ENCODE data around the gene CNN1. TPM values are rescaled to one million over a fixed set of nuclear protein-coding genes. Genes with fewer than 3 reads are reported as not detected.

The CNN1 gene
- polyA plus RNA-seq, 1 of the 3 experiments (the other 2 are of a cell fraction): 4.6 TPM

DNA sequence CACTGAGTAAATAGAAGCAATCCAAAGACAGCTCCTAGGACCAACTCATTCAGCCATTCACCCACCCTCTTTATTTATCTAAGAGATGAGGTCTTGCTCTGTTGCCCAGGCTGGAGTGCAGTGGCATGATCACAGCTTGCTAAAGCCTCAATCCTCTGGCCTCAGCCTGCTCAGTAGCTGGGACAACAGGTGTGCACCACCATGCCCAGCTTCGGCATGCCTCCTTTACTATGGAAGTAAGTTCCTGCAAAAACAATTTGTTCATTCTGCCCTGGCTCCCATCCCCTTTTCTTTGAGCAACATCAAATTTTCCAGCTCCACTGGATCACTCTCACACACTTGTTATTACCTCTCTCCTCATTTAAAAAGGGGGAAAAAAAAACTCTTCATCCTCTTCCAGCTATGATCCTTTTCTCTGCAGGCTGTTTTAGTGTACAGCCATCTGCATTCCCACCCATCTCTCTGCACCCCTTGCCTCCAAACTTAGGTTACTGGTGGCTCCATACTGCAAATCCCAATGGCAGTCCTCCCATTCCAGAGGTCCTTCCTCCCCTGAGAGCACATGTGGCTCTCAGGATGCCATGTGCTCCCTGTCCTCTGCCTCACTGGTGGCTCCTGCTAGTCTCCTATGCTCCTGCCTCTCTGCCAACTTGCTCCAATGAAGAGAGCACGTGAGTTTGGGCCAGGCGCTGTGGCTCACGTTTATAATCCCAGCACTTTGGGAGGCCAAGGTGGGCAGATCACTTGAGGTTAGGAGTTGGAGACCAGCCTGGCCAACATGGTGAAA is 18.2 kb downstream of the CNN1 start:
- Histone ChIP-seq H3F3A (replicated peaks; ENCODE audit: insufficient read depth) (no peaks in the 10 kb centered on the region), H3K4me3 (ENCODE audit: low read depth in 2 of 2, low read length in 1 of 2) (no peak overlapping the region), H3K4me1 (ENCODE audit: control insufficient read depth in 1 of 2, insufficient read depth in 2 of 2, low read depth in 1 of 2, low read length in 1 of 2) (peaks cover 5 to 7% of the 10 kb centered on the region in 2 experiments; a peak in 1 of 4 replicates), H3K9ac (no peak overlapping the region), H3K79me2 (ENCODE audit: insufficient read depth) (peaks cover 48% of the 10 kb centered on the region), H3K9me3 (no peaks in the 10 kb centered on the region), H4K20me1 (ENCODE audit: insufficient read depth) (peaks cover 24% of the 10 kb centered on the region), H2AFZ (ENCODE audit: low read depth) (no peak overlapping the region), H3K9me2 (no peaks in the 10 kb centered on the region), H3K27me3 (ENCODE audit: insufficient read depth) (no peaks in the 10 kb centered on the region), H3K36me3 (replicated peaks in 1 of 2; ENCODE audit: control insufficient read depth in 1 of 2, insufficient read depth in 2 of 2, low read length in 1 of 2) (peaks cover 3 to 21% of the 10 kb centered on the region in 2 experiments), H3K27ac (ENCODE audit: low read depth in 2 of 2, low read length in 1 of 2) (no peak overlapping the region), H3K4me2 (no peak overlapping the region)
- POLR2A ChIA-PET: no interaction called here
- TF ChIP-seq, protein P1, sequence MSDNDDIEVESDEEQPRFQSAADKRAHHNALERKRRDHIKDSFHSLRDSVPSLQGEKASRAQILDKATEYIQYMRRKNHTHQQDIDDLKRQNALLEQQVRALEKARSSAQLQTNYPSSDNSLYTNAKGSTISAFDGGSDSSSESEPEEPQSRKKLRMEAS (IDR thresholded peaks at IDR 0.05; ENCODE audit: low read depth): no peak
- TF ChIP-seq GATA2 (CRISPR knock-in tag; IDR thresholded peaks at IDR 0.05): no peak
- no peak for TF ChIP-seq FOXJ3 (CRISPR knock-in tag; IDR thresholded peaks at IDR 0.05)
- TF ChIP-seq, protein P2, sequence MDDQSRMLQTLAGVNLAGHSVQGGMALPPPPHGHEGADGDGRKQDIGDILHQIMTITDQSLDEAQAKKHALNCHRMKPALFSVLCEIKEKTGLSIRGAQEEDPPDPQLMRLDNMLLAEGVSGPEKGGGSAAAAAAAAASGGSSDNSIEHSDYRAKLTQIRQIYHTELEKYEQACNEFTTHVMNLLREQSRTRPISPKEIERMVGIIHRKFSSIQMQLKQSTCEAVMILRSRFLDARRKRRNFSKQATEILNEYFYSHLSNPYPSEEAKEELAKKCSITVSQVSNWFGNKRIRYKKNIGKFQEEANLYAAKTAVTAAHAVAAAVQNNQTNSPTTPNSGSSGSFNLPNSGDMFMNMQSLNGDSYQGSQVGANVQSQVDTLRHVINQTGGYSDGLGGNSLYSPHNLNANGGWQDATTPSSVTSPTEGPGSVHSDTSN (IDR thresholded peaks at IDR 0.05): no peak
- no peak for TF ChIP-seq RFX5 (IDR thresholded peaks at IDR 0.05; ENCODE audit: low read length)
- 94% methylated on average over 3 of the region's 4 CpGs for WGBS (ENCODE audit: low lambda C conversion rate)
- no peak for DNase-seq
- CTCF ChIA-PET: interaction anchor here (1.2 to 1.3 kb wide), 2 partner anchors 21 to 32 kb away, joined by 3 to 4 read pairs; no protein-coding TSS in a partner anchor

DNA sequence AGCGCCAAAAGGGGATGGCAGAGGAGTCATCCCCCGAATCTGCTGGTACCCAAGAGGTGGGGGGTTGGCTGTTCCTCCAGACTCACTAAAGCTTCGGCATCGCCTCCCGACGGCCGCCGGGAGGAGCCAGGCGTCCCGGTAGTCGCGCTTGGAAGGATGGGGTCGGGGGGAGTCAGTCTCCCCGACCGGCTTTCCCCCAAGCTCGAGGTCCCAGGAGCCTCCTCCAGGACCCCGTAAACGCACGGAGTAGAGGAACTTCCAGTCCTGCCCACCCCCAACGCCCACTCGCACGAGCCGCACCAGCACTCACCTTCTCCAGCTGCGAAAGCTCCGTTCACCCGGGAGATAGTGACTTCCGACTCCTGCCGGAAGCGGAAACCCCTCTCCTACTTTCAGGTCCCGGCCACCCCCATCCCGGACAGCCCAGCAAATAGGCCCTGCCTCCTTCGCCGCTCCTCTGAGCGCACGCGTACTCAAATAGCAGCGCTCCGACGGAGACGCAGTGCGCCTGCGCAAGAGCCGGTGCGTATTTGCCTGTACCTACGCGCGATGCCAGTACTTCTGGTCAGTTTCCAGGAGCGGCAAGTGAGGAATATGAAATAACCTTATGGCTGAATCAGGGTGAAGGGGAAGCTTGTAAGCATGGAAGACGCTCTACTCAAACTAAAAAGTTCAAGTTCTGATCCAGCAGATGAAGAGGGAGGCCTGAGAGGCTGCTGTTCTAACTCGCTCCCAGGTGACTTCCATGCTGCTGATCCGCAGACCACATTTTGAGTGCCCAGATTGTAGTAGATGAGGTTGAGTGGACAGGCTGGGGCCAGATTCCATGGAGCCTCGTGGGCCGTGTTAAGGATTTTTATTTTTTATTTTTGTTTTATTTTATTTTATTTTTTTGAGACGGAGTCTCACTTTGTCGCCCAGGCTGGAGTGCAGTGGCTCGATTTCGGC is 20.5 kb downstream of the CNN1 start, which contains the start of gene ELOF1:
TSS of gene ELOF1 (minus strand) at position 350 of the 948 bp plus-strand sequence. CDS start 4,883 bp downstream, outside the sequence.
- WGBS (ENCODE audit: low lambda C conversion rate): 4% methylated on average over 47 of the region's 57 CpGs
- peaks cover 47% of the 10 kb centered on the region for H3K79me2 ChIP-seq (ENCODE audit: insufficient read depth)
- peak within 1 kb of the TSS; percentile 75 for H3K9ac ChIP-seq
- peaks cover 5 to 7% of the 10 kb centered on the region in 2 experiments; a peak in 1 of 4 replicates for H3K4me1 ChIP-seq (ENCODE audit: control insufficient read depth in 1 of 2, insufficient read depth in 2 of 2, low read depth in 1 of 2, low read length in 1 of 2)
- peak; percentile 98 for DNase-seq
- H3K36me3 ChIP-seq (replicated peaks in 1 of 2; ENCODE audit: control insufficient read depth in 1 of 2, insufficient read depth in 2 of 2, low read length in 1 of 2): peaks cover 3% of the 10 kb centered on the region in 2 experiments
- H3K27me3 ChIP-seq (ENCODE audit: insufficient read depth): no peaks in the 10 kb centered on the region
- no peaks in the 10 kb centered on the region for H3K9me3 ChIP-seq
- ChIA-PET CTCF (interaction anchor here (0.7 to 3.8 kb wide), 12 partner anchors 9 to 523 kb away, joined by 3 to 22 read pairs (median 4); partner anchors contain the start of gene ECSIT), POLR2A (interaction anchor here (0.8 to 2.0 kb wide), 5 partner anchors 19 to 54 kb away, joined by 3 to 8 read pairs (median 5); partner anchors contain the start of genes ECSIT and ZNF653)
- H2AFZ ChIP-seq (ENCODE audit: low read depth): peak within 1 kb of the TSS; percentile 90
- H3F3A ChIP-seq (replicated peaks; ENCODE audit: insufficient read depth): peaks cover 2% of the 10 kb centered on the region
- H4K20me1 ChIP-seq (ENCODE audit: insufficient read depth): peaks cover 24% of the 10 kb centered on the region
- peak within 1 kb of the TSS; percentile 82 for H3K4me2 ChIP-seq
- peak within 1 kb of the TSS; percentile 46 to 68 for H3K27ac ChIP-seq (ENCODE audit: low read depth in 2 of 2, low read length in 1 of 2)
- H3K9me2 ChIP-seq: no peaks in the 10 kb centered on the region
- peak within 1 kb of the TSS; percentile 64 to 96 for H3K4me3 ChIP-seq (ENCODE audit: low read depth in 2 of 2, low read length in 1 of 2)
- no peak; the same call in 1 of the 2 replicates for TF ChIP-seq RCOR1 (IDR thresholded peaks at IDR 0.05; ENCODE audit: low read length)
- no peak for TF ChIP-seq RFX5 (IDR thresholded peaks at IDR 0.05; ENCODE audit: low read length)
- no peak for TF ChIP-seq YY1 (IDR thresholded peaks at IDR 0.05; ENCODE audit: low read depth)
- peak; percentile 65; the same call in 1 of the 2 replicates for TF ChIP-seq TAF1 (IDR thresholded peaks at IDR 0.05; ENCODE audit: borderline replicate concordance, low read depth, low read length)
- TF ChIP-seq, protein P3, sequence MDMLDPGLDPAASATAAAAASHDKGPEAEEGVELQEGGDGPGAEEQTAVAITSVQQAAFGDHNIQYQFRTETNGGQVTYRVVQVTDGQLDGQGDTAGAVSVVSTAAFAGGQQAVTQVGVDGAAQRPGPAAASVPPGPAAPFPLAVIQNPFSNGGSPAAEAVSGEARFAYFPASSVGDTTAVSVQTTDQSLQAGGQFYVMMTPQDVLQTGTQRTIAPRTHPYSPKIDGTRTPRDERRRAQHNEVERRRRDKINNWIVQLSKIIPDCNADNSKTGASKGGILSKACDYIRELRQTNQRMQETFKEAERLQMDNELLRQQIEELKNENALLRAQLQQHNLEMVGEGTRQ (IDR thresholded peaks at IDR 0.05; ENCODE audit: borderline replicate concordance, low read depth, low read length): no peak
- TF ChIP-seq MXI1 (IDR thresholded peaks at IDR 0.05; ENCODE audit: low read depth, low read length): peak; percentile 85
- TF ChIP-seq NRF1 (IDR thresholded peaks at IDR 0.05; ENCODE audit: low read depth, low read length): peak; percentile 98
- TF ChIP-seq, protein P4, sequence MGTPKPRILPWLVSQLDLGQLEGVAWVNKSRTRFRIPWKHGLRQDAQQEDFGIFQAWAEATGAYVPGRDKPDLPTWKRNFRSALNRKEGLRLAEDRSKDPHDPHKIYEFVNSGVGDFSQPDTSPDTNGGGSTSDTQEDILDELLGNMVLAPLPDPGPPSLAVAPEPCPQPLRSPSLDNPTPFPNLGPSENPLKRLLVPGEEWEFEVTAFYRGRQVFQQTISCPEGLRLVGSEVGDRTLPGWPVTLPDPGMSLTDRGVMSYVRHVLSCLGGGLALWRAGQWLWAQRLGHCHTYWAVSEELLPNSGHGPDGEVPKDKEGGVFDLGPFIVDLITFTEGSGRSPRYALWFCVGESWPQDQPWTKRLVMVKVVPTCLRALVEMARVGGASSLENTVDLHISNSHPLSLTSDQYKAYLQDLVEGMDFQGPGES (IDR thresholded peaks at IDR 0.05; ENCODE audit: low read depth, low read length): no peak
- TF ChIP-seq, protein P2 (IDR thresholded peaks at IDR 0.05): no peak
- peak; percentile 54 for TF ChIP-seq CHD2 (IDR thresholded peaks at IDR 0.05; ENCODE audit: low read length, partially characterized antibody)
- TF ChIP-seq, protein P5, sequence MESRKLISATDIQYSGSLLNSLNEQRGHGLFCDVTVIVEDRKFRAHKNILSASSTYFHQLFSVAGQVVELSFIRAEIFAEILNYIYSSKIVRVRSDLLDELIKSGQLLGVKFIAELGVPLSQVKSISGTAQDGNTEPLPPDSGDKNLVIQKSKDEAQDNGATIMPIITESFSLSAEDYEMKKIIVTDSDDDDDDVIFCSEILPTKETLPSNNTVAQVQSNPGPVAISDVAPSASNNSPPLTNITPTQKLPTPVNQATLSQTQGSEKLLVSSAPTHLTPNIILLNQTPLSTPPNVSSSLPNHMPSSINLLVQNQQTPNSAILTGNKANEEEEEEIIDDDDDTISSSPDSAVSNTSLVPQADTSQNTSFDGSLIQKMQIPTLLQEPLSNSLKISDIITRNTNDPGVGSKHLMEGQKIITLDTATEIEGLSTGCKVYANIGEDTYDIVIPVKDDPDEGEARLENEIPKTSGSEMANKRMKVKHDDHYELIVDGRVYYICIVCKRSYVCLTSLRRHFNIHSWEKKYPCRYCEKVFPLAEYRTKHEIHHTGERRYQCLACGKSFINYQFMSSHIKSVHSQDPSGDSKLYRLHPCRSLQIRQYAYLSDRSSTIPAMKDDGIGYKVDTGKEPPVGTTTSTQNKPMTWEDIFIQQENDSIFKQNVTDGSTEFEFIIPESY (IDR thresholded peaks at IDR 0.05; ENCODE audit: borderline replicate concordance, low read depth): no peak
